Hematopoietic multipotent progenitor cell treated with erythropoietin and hydrocortisone succinate and interleukin-3 and kit ligand, for 6 days (in vitro differentiated cells): ENCODE data around the gene GYG1.
"Not testable (repeated sequence)": the region's sequence is repeated elsewhere in the genome, so short reads cannot be mapped to it uniquely, and the experiment has no call there.

Experiments used
- DNase-seq: peaks from one replicate; pipeline ENCODE4 v3.0.0-alpha.2; 2015

The GYG1 gene

GRCh38 chr3:148991219-148992026 lies at the start of gene GYG1:
TSS of gene GYG1 (plus strand) at chr3:148991540. CDS start at chr3:148991641, 101 bp downstream.
- peak; percentile 85 for DNase-seq

GRCh38 chr3:148943506-148944205 lies 47.7 kb upstream of the GYG1 start:
- peak; percentile 94 for DNase-seq

- DNase-seq = no peak
Measured at GRCh38 chr3:148945116-148945515, 46.2 kb upstream of the GYG1 start.

- DNase-seq = no peak
Measured at GRCh38 chr3:148948913-148949657, 42.3 kb upstream of the GYG1 start.

GRCh38 chr3:148950806-148951205 lies 40.5 kb upstream of the GYG1 start:
- peak; percentile 51 for DNase-seq

- no peak for DNase-seq
Measured at GRCh38 chr3:148951599-148952361, 39.6 kb upstream of the GYG1 start.

- no peak for DNase-seq
Measured at GRCh38 chr3:148953094-148953493, 38.2 kb upstream of the GYG1 start.

GRCh38 chr3:148954981-148955380 lies 36.4 kb upstream of the GYG1 start:
- DNase-seq = no peak

- peak; percentile 82 for DNase-seq
Measured at GRCh38 chr3:148955544-148956346, 35.6 kb upstream of the GYG1 start.

- peak; percentile 62 for DNase-seq
Measured at GRCh38 chr3:148957586-148957985, 33.8 kb upstream of the GYG1 start.

GRCh38 chr3:148958696-148959095 lies 32.6 kb upstream of the GYG1 start:
- DNase-seq = no peak

- peak; percentile 15 for DNase-seq
Measured at GRCh38 chr3:148962513-148962912, 28.8 kb upstream of the GYG1 start.

- no peak for DNase-seq
Measured at GRCh38 chr3:148964809-148965208, 26.5 kb upstream of the GYG1 start.

GRCh38 chr3:148968321-148968720 lies 23.0 kb upstream of the GYG1 start:
- DNase-seq = no peak

GRCh38 chr3:148970271-148970670 lies 21.1 kb upstream of the GYG1 start:
- no peak for DNase-seq

GRCh38 chr3:148971401-148972163 lies 19.8 kb upstream of the GYG1 start:
- no peak for DNase-seq

GRCh38 chr3:148974726-148975125 lies 16.6 kb upstream of the GYG1 start:
- DNase-seq = no peak

- DNase-seq = no peak
Measured at GRCh38 chr3:148975248-148975647, 16.1 kb upstream of the GYG1 start.

GRCh38 chr3:148975696-148976095 lies 15.6 kb upstream of the GYG1 start:
- no peak for DNase-seq

GRCh38 chr3:148981273-148981672 lies 10.1 kb upstream of the GYG1 start:
- no peak for DNase-seq

- DNase-seq = not testable (repeated sequence)
Measured at GRCh38 chr3:148987551-148987950, 3.8 kb upstream of the GYG1 start.
